Karpas-422 (cell line): Measurements from ENCODE around the gene RADIL. TPM values are rescaled to one million over a fixed set of nuclear protein-coding genes. Genes with fewer than 3 reads are reported as not detected.

Experiments used
- DNase-seq: peaks from one replicate; pipeline ENCODE4 v3.0.0-alpha.2; 2015
- H2AFZ ChIP-seq: fragments of 200-600 bp; sonication (generic); 2 replicates; pipeline ENCODE4 v1.6.1; 2014; ENCODE audit warnings: antibody characterized with exemption, low read length, mixed read lengths
- H3K27ac ChIP-seq: fragments of 200-600 bp; sonication (generic); 2 replicates; pipeline ENCODE4 v1.5.1; 2014; ENCODE audit warnings: mild to moderate bottlenecking, low read length, moderate library complexity
- H3K27me3 ChIP-seq: fragments of 200-600 bp; sonication (generic); 2 replicates; pipeline ENCODE4 v1.6.1; 2014; ENCODE audit warnings: low read length, mixed read lengths
- H3K36me3 ChIP-seq: fragments of 200-600 bp; sonication (generic); 2 replicates; pipeline ENCODE4 v1.6.1; 2014; ENCODE audit warnings: low read length, mixed read lengths; ENCODE audit not compliant: insufficient read depth
- H3K4me1 ChIP-seq: fragments of 200-600 bp; sonication (generic); 2 replicates; pipeline ENCODE4 v1.6.1; 2014; ENCODE audit warnings: mild to moderate bottlenecking, low read length, mixed read lengths
- H3K4me2 ChIP-seq: fragments of 200-600 bp; sonication (generic); 2 replicates; pipeline ENCODE4 v1.6.1; 2014; ENCODE audit warnings: low read length, low read depth, mild to moderate bottlenecking; ENCODE audit not compliant: poor library complexity, severe bottlenecking
- H3K4me3 ChIP-seq: fragments of 200-600 bp; sonication (generic); 2 replicates; pipeline ENCODE4 v1.5.1; 2014; ENCODE audit warnings: mild to moderate bottlenecking, antibody characterized with exemption, low read length, mixed read lengths
- H3K79me2 ChIP-seq: fragments of 200-600 bp; sonication (generic); 2 replicates; pipeline ENCODE4 v1.6.1; 2014; ENCODE audit warnings: mild to moderate bottlenecking, low read length, mixed read lengths
- H3K9ac ChIP-seq: fragments of 200-600 bp; sonication (generic); 2 replicates; pipeline ENCODE4 v1.6.0; 2014; ENCODE audit warnings: low read length
- H3K9me2 ChIP-seq: fragments of 200-600 bp; sonication (generic), shearing (Covaris generic); replicated peaks from 2 replicates; pipeline ENCODE4 v1.6.0; 2014; ENCODE audit warnings: mild to moderate bottlenecking, low read length, moderate library complexity; ENCODE audit not compliant: insufficient read depth
- H3K9me3 ChIP-seq: fragments of 300-700, 200-600 bp; sonication (generic); 2 replicates; pipeline ENCODE4 v1.6.1; 2014; ENCODE audit warnings: low read length, mixed read lengths
- H4K20me1 ChIP-seq: fragments of 200-600 bp; sonication (generic); 2 replicates; pipeline ENCODE4 v1.6.1; 2014; ENCODE audit warnings: mild to moderate bottlenecking, antibody characterized with exemption, low read length, low read depth; ENCODE audit not compliant: insufficient read depth
- total RNA-seq: library from RNA; depleted of rRNA; stranded (reverse); fragments of >200 nt; shearing (Covaris generic); gene quantifications from 2 replicates; pipeline ENCODE4 v1.2.3, GENCODE V29; 2014; ENCODE audit warnings: low replicate concordance

Gene RADIL
- total RNA-seq, 1 experiment from 2014 or later = not detected

DNA sequence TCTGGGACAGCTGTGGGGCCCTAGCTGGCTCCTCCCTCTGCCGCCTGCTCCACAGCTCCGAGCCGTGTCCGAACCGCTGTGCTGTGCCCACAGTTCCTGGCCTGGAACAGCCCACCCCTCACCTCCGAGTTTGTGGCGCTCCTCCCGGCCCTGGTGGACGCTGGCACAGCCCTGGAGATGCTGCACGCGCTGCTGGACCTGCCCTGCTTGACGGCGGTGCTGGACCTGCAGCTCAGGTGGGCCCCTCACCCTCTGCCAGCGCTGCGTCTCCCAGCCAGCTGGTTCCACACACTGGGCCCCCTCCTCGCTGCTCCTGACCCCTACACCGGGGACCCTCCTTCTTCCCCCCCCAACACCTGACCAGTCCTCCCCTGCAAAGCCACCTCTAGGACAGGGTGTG is 96.0 kb downstream of the RADIL start:
- H3K27ac ChIP-seq = no peak overlapping the region
- no peak for DNase-seq
- H3K9ac ChIP-seq = no peak overlapping the region
- no peaks in the 10 kb centered on the region for H3K9me3 ChIP-seq
- no peak overlapping the region for H2AFZ ChIP-seq
- 0 out of 2 replicates have a peak, but pooled peaks cover 3% of the 10 kb centered on the region for H4K20me1 ChIP-seq
- no peaks in the 10 kb centered on the region for H3K79me2 ChIP-seq
- H3K4me3 ChIP-seq = no peak overlapping the region
- H3K9me2 ChIP-seq = no peaks in the 10 kb centered on the region
- no peaks in the 10 kb centered on the region for H3K36me3 ChIP-seq
- no peaks in the 10 kb centered on the region for H3K27me3 ChIP-seq
- no peaks in the 10 kb centered on the region for H3K4me1 ChIP-seq
- H3K4me2 ChIP-seq = no peak overlapping the region

DNA sequence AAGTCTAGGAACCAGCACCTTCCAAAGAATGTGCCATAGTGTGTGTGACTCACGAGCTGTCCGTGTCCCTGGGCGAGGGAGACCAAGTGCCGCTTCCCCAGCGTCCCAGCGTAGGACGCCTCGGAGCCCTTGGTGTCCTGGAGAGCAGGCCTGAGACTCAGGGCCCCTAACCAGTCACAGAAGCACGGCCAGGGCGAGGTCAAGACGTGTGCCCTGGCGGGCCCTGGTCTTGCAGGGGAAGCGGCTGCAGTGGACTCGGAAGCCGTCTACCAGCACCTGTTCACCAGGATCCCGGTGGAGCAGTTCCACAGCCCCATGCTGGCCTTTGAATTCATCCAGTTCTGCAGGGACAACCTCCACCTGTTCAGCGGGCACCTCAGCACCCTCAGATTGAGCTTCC is 97.5 kb downstream of the RADIL start:
- no peak overlapping the region for H3K9ac ChIP-seq
- no peak overlapping the region for H3K27ac ChIP-seq
- H3K4me1 ChIP-seq = no peaks in the 10 kb centered on the region
- DNase-seq = no peak
- H3K27me3 ChIP-seq = no peaks in the 10 kb centered on the region
- no peaks in the 10 kb centered on the region for H3K9me3 ChIP-seq
- H2AFZ ChIP-seq = no peak overlapping the region
- no peak overlapping the region for H3K4me3 ChIP-seq
- no peaks in the 10 kb centered on the region for H3K36me3 ChIP-seq
- H3K4me2 ChIP-seq = no peak overlapping the region
- H3K9me2 ChIP-seq = no peaks in the 10 kb centered on the region
- no peaks in the 10 kb centered on the region for H3K79me2 ChIP-seq
- 0 out of 2 replicates have a peak, but pooled peaks cover 3% of the 10 kb centered on the region for H4K20me1 ChIP-seq

GRCh38 chr7:4785371-4785770 is 98.1 kb downstream of the RADIL start:
- Histone ChIP-seq H3K4me2 (no peak overlapping the region), H3K9me2 (no peaks in the 10 kb centered on the region), H3K4me1 (no peaks in the 10 kb centered on the region), H4K20me1 (0 out of 2 replicates have a peak, but pooled peaks cover 3% of the 10 kb centered on the region), H3K4me3 (no peak overlapping the region), H3K9me3 (no peaks in the 10 kb centered on the region), H2AFZ (no peak overlapping the region), H3K27me3 (no peaks in the 10 kb centered on the region), H3K9ac (no peak overlapping the region), H3K27ac (no peak overlapping the region), H3K79me2 (no peaks in the 10 kb centered on the region), H3K36me3 (no peaks in the 10 kb centered on the region)
- DNase-seq = no peak

- H3K9me3 ChIP-seq = no peaks in the 10 kb centered on the region
- 0 out of 2 replicates have a peak, but pooled peaks cover 3% of the 10 kb centered on the region for H4K20me1 ChIP-seq
- H3K27me3 ChIP-seq = no peaks in the 10 kb centered on the region
- H3K9ac ChIP-seq = no peak overlapping the region
- DNase-seq = no peak
- no peaks in the 10 kb centered on the region for H3K36me3 ChIP-seq
- no peak overlapping the region for H3K27ac ChIP-seq
- H2AFZ ChIP-seq = no peak overlapping the region
- H3K4me3 ChIP-seq = no peak overlapping the region
- no peaks in the 10 kb centered on the region for H3K4me1 ChIP-seq
- H3K4me2 ChIP-seq = no peak overlapping the region
- no peaks in the 10 kb centered on the region for H3K79me2 ChIP-seq
- H3K9me2 ChIP-seq = no peaks in the 10 kb centered on the region
These were observed 98.7 kb downstream of the RADIL start for GRCh38 chr7:4784799-4785198.

DNA sequence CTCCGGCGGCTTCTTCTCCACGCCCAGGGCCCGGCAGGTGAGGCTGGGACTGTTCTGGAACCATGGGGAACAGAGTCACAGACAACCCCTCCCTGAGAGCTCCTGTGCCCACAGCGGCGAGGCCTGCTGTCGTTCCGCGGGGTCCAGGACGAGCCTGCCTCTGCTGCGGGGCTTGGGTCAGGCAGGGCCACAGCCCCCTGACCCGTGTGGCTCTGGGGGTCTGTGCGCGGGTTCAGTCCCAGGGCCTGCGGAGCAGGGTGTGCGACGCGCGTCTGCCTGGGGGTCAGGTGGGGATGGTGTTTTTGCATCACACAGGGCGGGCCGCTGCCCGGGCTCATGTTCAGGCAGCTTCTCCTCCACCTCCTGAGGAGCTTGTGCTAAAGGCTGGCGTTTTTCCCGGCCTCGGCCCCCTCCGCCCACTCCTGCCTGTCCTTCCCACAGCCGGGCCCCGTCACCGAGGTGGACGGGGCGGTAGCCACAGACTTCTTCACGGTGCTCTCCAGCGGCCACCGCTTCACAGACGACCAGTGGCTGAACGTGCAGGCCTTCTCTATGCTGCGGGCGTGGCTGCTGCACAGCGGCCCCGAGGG is 99.7 kb downstream of the RADIL start:
- Histone ChIP-seq H3K4me2 (no peak overlapping the region), H3K27ac (no peak overlapping the region), H3K27me3 (no peaks in the 10 kb centered on the region), H3K9me3 (no peaks in the 10 kb centered on the region), H4K20me1 (0 out of 2 replicates have a peak, but pooled peaks cover 3% of the 10 kb centered on the region), H2AFZ (no peak overlapping the region), H3K36me3 (no peaks in the 10 kb centered on the region), H3K4me1 (no peaks in the 10 kb centered on the region), H3K9ac (no peak overlapping the region), H3K9me2 (no peaks in the 10 kb centered on the region), H3K79me2 (no peaks in the 10 kb centered on the region), H3K4me3 (no peak overlapping the region)
- DNase-seq = no peak

DNA sequence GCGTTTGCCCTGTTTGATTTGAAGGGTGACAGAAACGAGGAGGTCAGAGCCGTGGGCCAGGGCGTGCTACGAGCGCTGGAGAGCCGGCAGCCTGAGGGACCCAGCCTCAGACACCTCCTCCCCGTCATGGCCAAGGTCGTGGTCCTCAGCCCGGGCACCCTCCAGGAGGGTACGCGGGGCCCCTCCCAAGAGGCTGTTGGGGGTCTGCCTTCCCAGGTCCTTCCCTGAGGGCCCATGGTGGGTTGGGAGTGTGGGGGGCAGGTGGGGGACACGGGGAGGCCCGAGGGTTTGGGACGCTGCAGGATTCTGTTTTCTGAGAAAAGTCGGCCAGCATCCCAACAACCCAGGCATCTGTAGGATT is 100.2 kb downstream of the RADIL start:
- no peak overlapping the region for H3K27ac ChIP-seq
- H4K20me1 ChIP-seq = 0 out of 2 replicates have a peak, but pooled peaks cover 3% of the 10 kb centered on the region
- H3K4me3 ChIP-seq = no peak overlapping the region
- no peaks in the 10 kb centered on the region for H3K27me3 ChIP-seq
- H3K4me1 ChIP-seq = no peaks in the 10 kb centered on the region
- peaks cover 2% of the 10 kb centered on the region for H3K79me2 ChIP-seq
- no peaks in the 10 kb centered on the region for H3K36me3 ChIP-seq
- H3K9me3 ChIP-seq = no peaks in the 10 kb centered on the region
- no peak overlapping the region for H3K4me2 ChIP-seq
- H3K9me2 ChIP-seq = no peaks in the 10 kb centered on the region
- no peak for DNase-seq
- H2AFZ ChIP-seq = no peak overlapping the region
- no peak overlapping the region for H3K9ac ChIP-seq

GRCh38 chr7:4782333-4783291 is 100.9 kb downstream of the RADIL start:
- 0 out of 2 replicates have a peak, but pooled peaks cover 10% of the 10 kb centered on the region for H4K20me1 ChIP-seq
- no peaks in the 10 kb centered on the region for H3K36me3 ChIP-seq
- H3K27me3 ChIP-seq = no peaks in the 10 kb centered on the region
- no peak overlapping the region for H3K27ac ChIP-seq
- no peak overlapping the region for H3K4me3 ChIP-seq
- no peaks in the 10 kb centered on the region for H3K9me2 ChIP-seq
- no peak overlapping the region for H2AFZ ChIP-seq
- no peak overlapping the region for H3K4me2 ChIP-seq
- H3K79me2 ChIP-seq = peaks cover 9% of the 10 kb centered on the region
- H3K4me1 ChIP-seq = no peaks in the 10 kb centered on the region
- no peak overlapping the region for H3K9ac ChIP-seq
- DNase-seq = no peak
- no peaks in the 10 kb centered on the region for H3K9me3 ChIP-seq

DNA sequence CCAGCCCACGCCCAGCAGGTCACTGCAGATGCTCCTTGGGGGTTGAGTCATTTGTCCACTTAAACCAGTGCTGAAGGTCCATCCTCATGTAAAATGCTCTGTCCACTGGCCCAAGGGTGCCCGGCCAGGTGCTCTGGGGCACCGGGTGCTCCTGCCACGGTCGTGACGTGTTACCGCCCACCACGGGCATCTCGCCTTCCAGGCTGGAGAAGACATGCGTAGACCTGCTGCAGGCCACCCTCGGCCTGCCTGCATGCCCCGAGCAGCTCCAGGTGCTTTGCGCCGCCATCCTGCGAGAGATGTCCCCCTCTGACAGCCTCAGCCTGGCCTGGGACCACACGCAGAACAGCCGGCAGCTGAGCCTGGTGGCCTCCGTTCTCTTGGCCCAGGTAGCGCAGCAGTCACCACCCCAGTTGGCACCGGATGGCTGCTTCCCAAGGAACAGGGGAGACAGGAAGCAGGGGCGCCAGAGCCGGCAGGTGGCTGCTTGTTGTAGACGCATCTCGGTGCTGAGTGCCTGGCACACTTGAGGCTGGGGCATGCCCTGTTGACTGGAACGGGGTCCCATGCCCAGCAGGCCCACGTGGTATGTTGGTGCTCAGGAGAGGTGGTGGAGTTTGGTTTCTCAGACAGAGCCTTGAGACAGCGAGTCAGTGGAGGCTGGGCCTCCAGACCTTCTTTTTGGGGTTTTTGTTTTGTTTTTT is 102.0 kb downstream of the RADIL start:
- Histone ChIP-seq H3K9me2 (no peaks in the 10 kb centered on the region), H3K4me2 (no peak overlapping the region), H3K4me3 (no peak overlapping the region), H3K4me1 (peaks cover 5% of the 10 kb centered on the region), H3K27ac (no peak overlapping the region), H3K36me3 (no peaks in the 10 kb centered on the region), H3K9me3 (no peaks in the 10 kb centered on the region), H2AFZ (no peak overlapping the region), H4K20me1 (0 out of 2 replicates have a peak, but pooled peaks cover 11% of the 10 kb centered on the region), H3K9ac (no peak overlapping the region), H3K79me2 (peaks cover 18% of the 10 kb centered on the region), H3K27me3 (no peaks in the 10 kb centered on the region)
- no peak for DNase-seq
